Epithelial cell of prostate (primary cell): ENCODE data around the gene GTF2H3.

Experiments
- DNase-seq: peaks from one replicate; pipeline ENCODE4 v3.0.0-alpha.2; 2011; ENCODE audit warnings: low read depth, low spot score
- H3K27ac ChIP-seq: fragments of 450-650 bp; 2 replicates; pipeline ENCODE4 v1.5.1; 2017; ENCODE audit warnings: mild to moderate bottlenecking

The GTF2H3 gene

DNA sequence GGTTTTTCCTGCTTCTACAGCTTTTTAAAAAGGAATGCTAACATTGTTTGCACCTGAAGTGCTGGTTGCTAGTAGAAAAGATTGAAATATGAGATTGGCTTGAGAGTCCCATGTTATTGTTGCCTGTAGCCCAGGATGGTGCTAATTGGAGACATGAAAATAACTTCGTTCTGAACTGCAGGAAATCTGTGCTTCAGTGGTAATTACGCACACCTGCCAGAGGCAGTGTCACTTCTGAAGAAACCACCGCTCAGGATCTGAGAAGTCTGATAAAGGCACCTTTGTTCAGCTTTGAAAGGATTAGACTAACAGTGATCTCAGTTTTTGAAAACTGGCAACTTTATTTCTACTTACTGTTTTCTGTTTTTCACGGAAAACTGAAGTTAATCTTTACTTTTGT, 63.0 kb downstream of the GTF2H3 start:
- no peak overlapping the region for H3K27ac ChIP-seq

DNA sequence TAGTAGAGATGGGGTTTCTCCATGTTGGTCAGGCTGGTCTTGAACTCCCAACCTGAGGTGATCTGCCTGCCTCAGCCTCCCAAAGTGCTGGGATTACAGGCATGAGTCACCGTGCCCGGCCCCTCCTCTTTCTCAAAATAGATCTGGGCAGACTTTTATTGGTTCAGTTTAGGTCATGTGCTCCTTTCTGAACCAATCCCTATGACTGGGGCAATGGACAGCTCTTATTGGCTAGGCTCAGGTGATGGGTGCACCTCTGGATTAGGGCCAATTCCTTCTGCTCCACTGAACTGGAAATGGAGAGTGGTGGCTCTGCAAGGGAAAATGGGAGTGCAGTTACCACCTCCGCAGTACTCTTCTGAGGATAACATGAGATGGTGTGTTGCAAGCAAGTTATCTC, 72.3 kb downstream of the GTF2H3 start:
- DNase-seq, result no peak
- no peak overlapping the region for H3K27ac ChIP-seq

More for the DNA sequence above, 63.0 kb downstream of the GTF2H3 start:
- no peak for DNase-seq

DNA sequence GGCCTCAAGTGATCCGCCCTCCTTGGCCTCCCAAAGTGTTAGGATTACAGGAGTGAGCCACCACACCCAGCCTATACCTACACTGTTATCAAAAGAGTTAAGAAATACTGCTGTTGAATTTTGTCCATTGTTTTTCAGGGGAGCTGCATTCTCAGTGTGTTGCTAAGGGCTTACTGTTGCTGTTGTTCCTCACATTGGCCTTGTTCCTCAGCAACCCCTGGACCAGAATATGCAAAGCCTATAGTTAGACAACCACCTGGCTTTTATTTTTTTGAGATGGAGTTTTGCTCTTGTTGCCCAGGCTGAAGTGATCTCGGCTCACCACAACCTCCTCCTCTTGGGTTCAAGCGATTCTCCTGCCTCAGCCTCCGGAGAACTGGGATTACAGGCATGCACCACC, 73.8 kb downstream of the GTF2H3 start:
- H3K27ac ChIP-seq, result no peak overlapping the region
- no peak for DNase-seq
